Hematopoietic multipotent progenitor cell (in vitro differentiated cells): ENCODE measurements around the gene VPS16. TPM values are rescaled to one million over a fixed set of nuclear protein-coding genes. Genes with fewer than 3 reads are reported as not detected.
A peak's percentile ranks its signal among the peaks of the same experiment; 100 is the strongest.

Experiments used
- DNase-seq, 3 donors: peaks; one replicate each; pipeline ENCODE4 v3.0.0-alpha.2; 2011 to 2015; ENCODE audit warnings: low read depth in 2 of 3, low spot score in 2 of 3
- total RNA-seq: library from RNA; depleted of rRNA; stranded (reverse); fragments of >200 nt; gene quantifications from one replicate; pipeline ENCODE4 v1.2.3, GENCODE V29; 2012

The VPS16 gene
- total RNA-seq, 1 donor, result 58.2 TPM

DNA sequence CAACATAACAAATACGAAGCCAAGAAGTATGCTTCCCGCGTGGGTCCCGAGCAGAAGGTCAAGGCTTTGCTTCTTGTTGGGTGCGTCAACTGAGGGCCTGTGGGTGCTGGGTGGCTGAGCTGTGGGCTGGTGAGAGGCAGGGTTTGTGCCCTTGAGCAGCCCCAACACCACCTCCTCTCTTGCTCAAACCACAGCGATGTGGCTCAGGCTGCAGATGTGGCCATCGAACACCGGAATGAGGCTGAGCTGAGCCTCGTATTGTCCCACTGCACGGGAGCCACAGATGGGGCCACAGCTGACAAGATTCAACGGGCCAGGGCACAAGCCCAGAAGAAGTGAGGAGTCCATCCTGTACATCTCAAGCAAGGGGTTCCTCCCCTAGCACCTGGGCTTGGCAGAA lies 25.7 kb downstream of the VPS16 start:
- no peak for DNase-seq

DNA sequence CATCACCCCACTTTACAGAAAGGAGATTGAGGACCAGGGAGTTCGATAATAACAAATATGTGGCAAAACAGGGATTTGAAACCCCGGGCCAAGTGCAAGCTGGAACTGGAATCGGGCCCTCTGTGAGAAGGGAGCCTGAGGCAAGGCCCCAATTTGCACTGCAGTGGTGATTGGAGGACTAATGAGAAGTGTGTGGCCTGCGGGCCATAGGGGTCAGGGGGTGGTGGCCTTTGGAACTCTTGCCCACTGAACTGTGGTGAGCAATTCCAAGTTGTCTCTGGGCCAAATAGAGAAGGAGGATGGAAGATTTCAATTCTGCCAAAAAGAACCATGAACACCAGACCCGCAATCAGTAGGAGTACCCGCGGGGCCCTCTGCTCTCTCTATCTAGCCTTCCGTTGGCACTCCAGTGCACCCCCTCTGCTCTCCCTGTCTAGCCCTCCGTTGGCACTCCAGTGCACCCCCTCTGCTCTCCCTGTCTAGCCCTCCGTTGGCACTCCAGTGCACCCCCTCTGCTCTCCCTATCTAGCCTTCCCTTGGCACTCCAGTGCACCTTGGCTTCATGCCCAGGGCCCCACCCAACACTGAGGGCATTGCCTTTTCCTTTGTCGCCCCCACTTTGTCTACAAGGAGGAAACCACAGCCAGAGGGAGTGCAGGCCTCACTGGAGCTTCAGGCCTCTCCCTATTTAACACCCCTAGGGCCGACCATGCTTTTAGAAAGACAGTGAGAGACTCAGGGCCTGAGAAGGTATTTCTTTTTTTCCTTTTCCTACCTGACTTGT lies 26.7 kb downstream of the VPS16 start:
- peak in 2 of 3 donors; percentile 34 to 49 for DNase-seq

DNA sequence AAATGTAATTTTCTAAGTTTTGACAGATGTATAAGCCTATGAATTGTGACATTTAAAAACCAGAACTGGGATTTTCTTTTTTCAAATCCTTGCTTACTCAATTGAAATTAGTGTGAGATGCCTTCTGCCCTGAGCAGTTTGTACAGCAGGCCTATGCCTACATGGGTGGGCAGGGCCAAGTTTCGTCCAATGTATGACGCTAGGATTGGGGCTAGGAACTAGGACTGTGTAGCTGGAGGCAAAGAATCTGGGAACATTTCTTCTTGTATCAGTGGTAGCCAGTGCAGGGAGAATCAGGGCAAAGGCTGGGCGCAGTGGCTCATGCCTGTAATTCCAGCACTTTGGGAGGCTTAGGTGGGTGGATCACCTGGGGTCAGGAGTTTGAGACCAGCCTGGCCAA lies 28.8 kb downstream of the VPS16 start:
- no peak for DNase-seq

DNA sequence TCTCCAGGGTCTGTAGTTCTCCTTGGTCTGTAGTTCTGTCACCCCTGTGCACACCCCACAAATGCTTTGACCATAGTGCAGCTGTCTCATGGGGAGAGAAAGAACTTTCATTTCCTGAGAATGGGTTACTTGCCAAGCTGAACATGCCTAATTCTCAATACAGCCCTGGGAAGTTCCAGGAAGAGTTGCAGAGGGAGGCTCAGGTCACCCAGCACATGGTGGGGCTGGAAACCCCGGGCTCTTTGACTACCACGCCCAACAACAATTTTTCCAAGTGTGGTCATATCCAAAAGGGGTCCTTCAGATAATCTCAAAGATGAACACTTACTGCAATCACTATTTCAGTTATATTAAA lies 30.5 kb downstream of the VPS16 start:
- no peak for DNase-seq

DNA sequence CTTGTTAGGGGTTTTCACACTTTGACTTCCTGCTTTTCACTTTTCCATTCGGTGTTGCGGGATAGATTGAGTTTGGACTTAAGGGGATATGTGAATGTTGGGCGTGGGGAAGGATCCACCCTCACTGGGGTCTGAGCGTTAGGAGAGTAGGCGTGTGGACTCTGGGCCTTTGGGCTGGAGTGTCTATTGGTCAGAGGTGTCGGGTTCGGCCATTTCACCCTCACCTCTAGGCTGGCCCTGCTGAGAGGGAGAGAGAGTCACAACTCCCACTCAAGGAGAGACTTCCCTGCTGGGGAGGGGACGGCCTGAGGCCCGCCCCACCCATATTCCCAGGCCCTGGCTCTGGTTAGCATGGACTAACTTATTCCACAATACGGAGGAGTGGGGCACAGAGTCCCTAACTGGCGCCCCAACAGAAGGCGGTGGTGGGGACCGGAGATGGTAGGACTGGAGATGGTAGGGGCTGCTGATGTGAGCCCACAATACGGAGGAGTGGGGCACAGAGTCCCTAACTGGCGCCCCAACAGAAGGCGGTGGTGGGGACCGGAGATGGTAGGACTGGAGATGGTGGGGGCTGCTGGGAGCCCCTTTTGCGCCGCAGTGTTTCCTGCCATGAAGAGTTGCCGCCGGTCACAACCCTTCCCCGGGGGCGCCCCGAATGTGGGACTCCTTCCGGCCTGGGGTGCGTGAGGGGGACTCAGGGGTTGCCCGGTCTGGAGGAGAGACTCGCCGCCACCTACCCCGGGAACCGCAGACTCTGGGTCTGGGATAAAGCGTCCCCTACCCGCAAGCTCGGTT lies 31.3 kb downstream of the VPS16 start:
- DNase-seq, result peak in 1 of 3 donors; percentile 33

DNA sequence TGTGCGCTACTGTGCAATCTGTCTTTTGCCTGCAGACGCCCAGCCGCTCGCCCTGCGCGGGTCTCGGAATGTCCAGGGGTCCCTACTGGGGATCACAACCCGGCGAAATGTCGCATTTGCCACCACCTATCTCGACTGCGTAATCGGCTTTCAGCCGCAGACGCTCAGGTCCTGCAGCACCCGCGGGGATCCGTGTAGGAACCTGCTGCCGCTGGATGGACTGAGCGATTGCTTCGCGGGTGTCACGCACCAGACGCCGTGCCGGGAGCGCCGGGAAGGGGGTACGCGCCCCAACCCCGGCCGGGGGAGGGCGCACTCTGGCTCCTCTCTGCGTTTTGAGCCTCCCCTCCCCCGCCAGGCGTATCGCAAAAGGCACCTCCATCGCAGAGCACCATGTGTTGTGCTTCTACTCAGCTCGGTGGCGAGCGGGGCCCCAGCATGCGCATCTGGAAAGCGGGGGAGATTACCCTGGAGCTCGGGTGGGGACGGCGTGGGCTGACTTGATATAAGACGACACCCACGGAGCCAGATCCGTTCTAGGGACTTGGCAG lies 32.0 kb downstream of the VPS16 start:
- DNase-seq, result peak; percentile 50 to 73 (median 69)

DNA sequence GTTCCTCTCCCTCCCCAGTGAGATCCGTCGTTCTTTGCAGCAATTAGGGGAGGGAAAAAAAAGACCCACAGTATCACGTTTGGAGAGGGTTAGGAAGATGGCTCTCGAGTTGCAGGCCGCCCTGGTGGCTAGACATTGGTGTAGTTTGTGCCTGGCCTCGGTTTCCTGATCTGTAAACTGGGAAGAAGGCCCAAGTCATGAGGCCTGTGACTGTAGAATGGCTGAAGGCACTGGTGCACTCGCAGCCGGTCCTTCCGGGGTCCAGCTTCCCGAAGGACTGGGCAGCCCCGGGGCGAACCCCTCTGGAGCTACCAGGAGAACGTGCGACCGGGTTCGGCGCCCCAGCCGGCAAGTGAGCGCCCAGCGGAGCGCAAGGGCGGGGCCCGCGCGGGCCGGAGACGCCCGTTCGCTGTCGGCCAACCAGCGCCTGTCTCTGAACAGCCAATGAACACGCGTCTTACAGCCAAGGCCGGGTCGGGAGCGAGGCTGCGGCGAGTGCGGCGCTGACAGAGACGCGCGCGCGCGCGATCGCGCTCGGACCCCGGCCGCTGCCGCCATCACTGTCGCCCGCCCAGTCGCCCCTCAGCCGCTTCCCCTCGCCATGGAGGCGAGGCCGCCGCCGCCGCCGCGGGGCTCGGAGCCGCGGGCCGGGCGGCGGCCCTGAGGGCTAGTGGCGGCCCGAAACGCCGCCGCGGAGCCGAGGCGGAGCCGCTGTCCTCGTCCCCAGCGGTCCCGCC lies 32.6 kb downstream of the VPS16 start, which contains the start of gene PTPRA:
Gene PTPRA (plus strand): TSS at position 472 of the 737 bp plus-strand sequence. CDS start 90,797 bp downstream, outside the sequence.
- peak; percentile 72 to 94 (median 91) for DNase-seq

DNA sequence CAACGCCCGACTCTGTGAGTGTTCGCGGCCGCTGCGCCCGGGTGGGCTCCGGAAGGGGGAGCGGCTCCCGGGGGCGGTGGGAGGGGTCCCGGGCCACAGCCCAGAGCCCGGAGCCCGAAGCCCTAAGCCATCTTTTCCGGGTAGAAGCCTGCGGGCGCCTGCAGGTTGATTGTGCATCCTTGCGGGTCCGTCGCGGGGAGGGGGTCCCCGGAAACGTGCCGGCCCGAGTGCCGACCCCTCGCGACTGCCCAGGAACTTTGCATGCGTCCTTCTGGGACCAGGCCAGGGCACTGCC lies 33.1 kb downstream of the VPS16 start:
- peak in 2 of 3 donors; percentile 85 to 90 for DNase-seq

DNA sequence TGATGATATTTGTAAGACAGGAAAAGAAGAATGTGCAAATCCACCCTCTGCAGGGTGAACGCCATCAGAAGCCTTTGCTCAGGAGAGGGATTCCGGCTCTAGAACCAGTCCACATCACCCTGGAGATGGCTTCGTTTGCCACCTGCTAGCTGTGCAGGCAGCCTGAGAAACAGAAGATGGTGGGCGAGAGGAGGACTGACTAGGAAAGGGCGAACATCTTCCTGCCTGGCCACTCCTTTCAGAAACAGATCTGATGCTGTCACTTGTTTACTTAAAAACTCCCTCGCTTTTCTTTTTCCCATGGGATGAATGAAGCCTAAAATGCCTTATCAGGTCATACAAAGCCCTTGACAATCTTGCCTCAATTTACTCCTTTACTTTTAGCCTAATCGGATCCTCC lies 33.9 kb downstream of the VPS16 start:
- no peak for DNase-seq

DNA sequence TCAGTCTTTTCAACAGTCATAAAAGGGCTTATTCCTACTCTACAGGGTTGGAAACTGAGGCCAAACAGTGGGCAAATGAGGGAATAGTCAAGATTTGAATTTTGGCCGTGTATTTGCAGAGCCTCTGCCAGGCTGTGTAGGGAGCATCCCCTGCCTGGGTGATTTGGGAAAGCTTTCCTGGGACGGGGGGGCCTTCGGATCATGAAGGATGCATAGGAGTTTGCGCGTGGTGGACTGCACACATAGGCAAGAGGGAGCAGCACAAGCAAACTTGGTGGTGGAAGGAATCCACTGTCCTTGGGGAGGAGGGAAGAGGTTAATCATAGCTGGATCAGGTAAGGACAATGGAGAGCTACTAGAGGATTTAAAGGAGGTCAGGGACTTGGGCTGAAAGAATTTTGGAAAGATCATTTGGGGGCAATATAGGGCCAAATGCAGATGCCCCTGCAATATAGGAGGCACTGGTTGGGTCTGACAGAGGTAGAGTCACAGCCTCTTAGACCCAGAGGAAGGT lies 35.2 kb downstream of the VPS16 start:
- DNase-seq, result no peak

DNA sequence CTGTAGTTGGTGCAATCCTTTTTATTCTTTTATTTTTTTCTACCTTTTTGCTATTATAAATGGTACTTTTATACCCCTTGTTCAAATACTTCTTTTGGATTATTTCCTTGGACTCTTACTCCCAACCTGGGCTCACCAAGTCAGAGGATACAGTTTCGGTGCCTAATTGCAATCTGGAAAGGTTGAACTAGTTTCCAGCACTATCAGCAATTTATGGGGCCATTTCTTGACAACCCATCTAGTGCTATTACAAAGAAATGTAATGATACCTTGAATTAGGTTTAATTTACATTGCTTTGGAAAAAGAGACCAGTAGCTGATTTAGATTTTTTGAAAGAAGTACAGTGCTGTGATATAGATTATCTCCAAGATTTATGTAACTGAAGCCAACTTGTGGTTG lies 38.0 kb downstream of the VPS16 start:
- DNase-seq, result no peak

DNA sequence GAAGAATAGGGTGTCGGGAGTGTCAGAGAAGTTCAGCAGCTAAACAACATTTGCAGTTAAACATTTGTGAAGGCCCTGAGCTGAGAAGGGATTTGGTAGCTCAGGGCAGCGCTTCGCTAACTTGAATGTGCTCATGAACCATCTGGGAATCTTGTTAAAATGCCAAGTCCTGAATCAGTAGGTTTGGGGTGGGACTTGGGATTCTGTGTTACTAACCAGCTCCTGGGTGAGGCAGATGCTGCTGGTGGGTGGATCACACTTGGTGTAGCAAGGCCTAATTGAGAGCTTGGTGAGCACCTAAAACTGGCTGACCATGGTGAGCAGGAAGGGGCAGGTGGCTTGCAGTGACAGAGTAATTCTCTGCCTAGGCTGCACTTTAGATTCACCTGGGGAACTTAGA lies 38.6 kb downstream of the VPS16 start:
- no peak for DNase-seq

DNA sequence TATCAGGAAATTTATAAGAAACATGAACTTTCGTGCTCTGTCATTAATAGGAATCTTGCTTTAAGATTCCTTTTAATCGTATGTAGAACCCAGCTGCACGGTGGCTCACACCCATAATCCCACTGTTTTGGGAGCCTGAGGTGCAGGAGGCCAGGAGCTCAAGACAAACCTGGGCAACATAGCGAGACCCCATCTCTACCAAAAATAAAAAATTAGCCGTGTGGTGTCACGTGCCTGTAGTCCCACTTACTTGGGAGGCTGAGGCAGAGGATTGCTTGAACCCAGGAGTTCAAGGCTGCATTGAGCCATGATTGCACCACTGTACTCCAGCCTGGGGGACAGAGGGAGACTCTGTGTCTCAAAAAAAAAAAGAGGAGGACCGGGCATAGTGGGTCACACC lies 40.1 kb downstream of the VPS16 start:
- DNase-seq, result no peak

DNA sequence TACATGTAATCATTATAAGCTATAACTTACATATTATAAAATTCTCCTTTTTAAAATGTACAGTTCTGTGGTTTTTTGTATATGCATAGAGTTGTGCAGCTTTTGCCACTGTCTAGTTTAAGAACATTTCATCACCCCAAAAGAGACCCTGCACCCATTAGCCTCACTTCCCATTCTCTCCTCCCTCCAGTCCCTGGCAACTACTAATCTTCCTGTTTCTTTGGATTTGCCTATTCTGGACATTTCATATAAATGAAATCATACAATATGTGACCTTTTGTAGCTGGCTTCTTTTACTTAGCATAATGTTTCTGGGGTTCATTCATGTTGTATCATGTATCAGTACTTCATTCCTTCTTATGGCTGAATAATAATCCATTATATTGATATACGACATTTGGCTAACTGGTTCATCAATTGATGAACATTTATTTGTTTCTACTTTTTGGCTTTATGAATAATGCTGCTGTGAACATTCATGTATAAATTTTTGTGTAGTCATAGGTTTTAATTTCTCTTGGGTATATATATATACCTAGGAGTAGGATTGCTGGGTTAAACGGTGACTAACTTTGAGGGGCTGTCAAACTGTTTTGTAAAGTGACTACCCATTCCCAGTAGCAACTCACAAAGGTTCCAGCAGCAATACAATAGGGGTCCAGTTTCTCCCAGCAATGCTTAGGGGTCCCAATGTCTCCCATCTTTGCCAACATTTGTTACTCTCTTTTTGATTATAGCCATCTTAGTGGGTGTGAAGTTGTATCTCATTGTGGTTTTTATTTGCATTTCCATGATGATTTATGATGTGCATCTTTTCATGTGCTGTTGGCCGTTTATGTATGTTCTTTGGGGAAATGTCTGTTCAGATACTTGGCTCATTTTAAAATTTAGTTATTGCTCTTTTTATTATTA lies 43.4 kb downstream of the VPS16 start:
- DNase-seq, result no peak

DNA sequence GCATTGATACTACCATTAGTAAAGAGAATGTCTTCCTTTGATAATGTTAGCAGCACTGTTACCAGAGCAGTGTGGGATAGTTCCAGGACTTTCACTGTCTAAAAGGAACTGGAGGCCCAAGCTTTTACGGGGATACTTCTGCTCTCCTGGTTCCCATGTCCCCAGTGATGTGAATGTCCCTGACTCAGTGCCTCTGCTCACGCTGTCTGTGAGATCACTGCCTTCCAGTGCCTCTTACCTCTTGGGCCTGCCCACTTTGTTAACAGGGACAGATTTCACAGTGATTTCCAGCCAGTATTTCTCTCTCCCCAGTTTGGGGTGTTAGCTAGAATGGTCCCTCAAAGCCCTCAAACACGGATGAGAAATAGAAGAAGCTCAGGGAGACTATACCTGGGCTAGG lies 47.2 kb downstream of the VPS16 start:
- DNase-seq, result no peak

DNA sequence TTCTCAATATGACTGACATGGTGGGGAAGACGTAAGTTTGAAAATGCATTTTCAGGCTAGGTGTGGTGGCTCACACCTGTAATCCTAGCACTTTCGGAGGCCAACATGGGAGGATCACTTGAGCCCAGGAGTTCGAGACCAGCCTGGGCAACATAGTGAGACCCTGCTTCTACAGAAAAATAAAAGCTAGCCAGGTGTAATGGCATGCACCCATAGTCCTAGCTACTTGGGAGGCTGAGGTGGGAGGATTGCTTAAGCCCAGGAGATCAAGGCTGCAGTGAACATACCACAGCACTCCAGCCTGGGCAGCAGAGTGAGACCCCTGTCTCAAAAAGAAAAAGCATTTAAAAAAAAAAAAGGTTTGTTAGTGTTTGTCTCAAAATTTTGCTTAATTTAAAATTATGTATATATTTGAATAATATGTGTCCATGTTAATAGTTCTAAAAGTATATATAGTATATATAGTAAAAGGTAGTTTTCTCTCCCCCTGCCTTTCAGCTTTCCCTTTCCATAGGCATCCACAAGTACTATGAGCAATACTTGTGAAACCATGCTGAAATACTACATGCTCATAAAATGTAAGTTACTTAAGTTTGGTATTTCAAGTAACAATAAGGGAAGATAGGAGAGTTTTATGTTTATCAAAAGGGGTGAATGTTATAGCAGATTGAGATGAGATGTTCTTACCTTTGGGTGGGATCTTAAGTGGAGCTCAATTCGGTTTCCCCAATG lies 47.8 kb downstream of the VPS16 start:
- DNase-seq, result no peak

DNA sequence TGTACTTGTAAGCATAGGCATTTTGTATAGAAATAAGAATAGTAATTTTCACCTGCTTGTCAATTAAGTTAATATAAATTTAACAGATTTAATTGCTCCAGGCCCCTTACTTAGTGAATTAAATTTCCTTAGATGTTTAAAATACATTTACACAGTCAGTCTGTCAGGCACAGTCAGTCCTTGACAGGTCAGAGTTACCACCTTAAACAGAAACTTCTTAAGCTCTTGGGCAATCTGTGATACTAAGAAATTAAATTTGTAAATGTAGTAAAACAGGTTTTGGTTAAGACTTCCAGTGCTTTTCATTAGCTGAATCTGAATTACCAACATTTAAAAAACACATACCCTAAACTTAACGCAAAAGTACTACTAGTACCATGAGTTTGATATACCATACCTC lies 48.7 kb downstream of the VPS16 start:
- no peak for DNase-seq

DNA sequence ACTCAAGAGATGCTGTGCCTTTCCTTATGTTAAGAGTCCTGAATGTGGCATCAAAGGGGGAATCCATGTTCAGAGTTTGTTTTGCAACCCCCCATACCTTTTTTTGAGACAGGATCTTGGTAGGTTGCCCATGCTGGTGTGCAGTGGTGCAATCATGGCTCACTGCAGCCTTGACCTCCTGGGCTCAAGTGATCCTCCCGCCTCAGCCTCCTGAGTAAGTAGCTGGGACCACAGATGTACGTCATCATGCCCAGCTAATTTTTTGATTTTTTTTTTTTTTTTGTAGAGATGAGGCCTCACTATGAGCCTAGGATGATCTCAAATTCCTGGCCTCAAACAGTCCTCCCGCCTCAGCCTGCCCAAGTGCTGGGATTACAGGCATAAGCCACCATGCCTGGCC lies 49.3 kb downstream of the VPS16 start:
- no peak for DNase-seq

DNA sequence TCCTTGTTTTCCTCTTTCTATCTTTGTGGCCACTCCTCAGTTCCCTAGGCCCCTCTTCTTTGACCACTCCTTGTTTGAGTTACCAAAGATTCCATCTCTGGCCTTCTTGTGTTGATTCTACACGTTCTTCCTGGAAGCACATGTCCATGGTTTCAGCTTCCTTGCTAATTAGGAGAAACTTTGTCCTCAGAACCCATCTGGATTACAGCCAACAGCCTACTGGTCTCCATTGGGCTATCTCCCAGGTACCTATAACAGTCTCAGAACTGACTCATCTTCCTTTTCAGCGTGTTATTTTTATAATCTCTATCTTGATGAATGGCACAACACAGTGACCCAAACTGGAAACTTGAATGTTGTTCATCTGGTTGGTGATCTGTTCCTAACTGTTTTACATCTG lies 50.2 kb downstream of the VPS16 start:
- no peak for DNase-seq
